ENCODE data around the gene ARRDC2.
A peak's percentile ranks its signal among the peaks of the same experiment; 100 is the strongest.

Gene ARRDC2

DNA sequence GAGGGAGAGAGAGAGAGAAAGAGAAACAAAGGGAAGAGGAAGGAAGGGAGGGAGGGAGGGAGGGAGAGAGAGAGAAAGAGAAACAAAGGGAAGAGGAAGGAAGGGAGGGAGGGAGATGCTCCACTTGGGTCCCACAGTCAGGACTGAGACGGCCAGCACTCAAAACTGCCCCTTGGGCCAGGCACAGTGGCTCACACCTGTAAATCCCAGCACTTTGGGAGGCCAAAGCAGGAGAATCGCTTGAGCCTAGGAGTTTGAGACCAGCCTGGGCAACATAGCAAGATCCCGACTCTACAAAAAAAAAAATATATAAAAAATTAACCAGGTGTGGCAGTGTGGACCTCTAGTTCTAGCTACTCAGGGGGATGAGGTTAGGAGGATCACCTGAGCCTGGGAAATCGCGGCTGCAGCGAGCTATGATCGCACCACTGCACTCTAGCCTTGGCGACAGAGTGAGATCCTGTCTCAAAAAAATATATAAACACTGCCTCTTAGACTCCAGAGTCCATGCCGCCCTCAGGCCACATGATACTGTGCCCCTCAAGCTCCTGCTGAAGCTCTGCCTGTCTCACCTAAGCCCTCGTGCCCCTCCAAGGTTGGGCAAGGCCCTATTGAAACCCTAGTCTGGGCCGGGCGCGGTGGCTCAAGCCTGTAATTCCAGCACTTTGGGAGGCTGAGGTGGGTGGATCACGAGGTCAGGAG is 8.4 kb downstream of the ARRDC2 start:
- no peak for DNase-seq (ENCODE audit: extremely low spot score)
- ChIA-PET CTCF (interaction anchor here (0.5 kb wide), 1 partner anchor 1002 kb away, joined by 5 read pairs; no protein-coding TSS in a partner anchor), POLR2A (no interaction called here)
- TF ChIP-seq TARDBP (IDR thresholded peaks at IDR 0.05) (no peak), CTBP1 (IDR thresholded peaks at IDR 0.05; ENCODE audit: borderline replicate concordance) (no peak), ARNT (IDR thresholded peaks at IDR 0.05) (no peak), ZNF384 (IDR thresholded peaks at IDR 0.05) (no peak), NFRKB (IDR thresholded peaks at IDR 0.05) (no peak), SUZ12 (IDR thresholded peaks at IDR 0.05) (no peak), L3MBTL2 (conservative IDR thresholded peaks at IDR 0.05) (no peak), BHLHE40 (IDR thresholded peaks at IDR 0.05; ENCODE audit: borderline replicate concordance) (no peak), FOXA1 (IDR thresholded peaks at IDR 0.05) (no peak), SP1 (IDR thresholded peaks at IDR 0.05) (no peak)

DNA sequence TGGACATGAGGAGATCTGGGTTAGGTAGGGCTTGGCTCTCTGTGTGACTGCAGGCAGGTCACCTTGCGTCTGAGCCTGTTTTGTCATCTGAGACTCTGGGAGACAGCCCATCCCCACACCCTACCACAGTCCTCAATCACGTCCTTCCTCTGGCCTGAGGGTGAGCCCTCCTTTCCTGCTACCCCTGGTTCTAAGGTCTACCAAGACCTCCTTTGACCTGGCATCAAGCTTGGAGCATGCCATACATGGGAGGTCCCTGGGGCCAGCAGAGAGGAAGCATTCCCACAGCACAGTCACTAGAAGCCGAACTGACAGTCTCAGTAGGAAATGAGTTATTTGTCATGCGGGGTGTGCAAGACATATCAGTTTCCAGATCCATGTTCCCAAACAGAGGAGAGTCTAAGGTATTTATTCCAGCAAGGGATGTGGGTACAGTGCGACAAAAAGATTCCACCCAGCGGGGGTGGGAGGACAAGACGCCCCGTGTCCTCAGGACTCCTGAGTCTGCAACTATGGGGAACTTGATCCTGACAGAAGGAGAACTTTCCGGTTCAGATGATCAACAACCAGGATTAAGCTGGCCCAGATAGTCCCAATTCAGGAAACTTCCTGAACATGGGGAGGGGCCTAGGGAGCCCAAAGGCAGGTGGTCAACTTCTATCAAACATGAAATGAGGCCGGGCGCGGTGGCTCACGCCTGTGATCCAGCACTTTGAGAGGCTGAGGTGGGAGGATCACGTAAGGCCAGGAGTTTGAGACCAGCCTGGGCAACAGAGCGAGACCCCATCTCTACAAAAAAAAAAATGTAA is 9.5 kb downstream of the ARRDC2 start:
- CTCF ChIA-PET: no interaction called here
- DNase-seq (ENCODE audit: extremely low spot score): no peak

DNA sequence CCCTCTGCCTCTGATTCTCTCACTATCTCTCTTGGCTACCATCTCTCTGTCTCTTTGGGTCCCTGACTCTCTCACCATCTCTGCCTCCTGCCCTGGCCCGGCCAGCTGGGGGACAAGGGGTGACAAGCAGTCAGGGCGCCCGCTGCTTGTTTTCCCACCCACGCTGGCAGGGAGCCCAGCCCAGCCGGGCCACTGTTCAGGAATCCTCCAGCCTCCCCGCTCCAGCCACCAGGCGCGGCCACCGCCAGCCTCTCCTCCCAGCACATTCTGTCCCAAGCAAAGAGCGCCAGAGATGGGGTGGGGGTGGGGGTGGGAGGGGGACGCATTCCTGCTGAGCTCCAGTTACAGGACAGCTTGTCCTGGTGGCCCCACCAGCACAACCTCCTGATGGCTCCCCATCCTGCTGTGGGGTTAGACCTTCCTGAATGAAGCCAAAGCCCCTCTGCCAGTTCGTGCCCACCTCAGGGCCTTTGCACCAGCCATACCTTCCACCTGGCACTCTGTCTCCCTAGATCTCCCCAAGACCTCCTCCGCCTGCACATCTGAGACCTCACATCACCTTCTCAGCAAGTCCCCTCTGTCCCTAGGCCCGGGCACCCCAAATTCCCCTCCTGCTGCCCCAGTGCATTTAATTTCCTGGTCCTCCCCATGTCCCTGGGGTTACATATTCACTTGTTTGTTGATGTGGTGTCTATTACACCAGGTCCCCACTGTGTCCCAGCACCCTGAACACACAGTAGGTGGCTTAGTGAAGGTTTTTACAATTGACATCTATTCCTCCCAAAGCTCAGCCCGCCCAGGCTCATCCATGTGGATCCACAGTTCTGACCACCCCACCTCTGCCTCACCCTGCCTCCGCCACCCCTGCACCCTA is 12.5 kb downstream of the ARRDC2 start:
- ChIA-PET POLR2A (interaction anchor here (2.1 kb wide), 1 partner anchor 7 kb away, joined by 7 read pairs; no protein-coding TSS in a partner anchor), CTCF (no interaction called here)
- TF ChIP-seq ARNT (IDR thresholded peaks at IDR 0.05) (no peak), FOXM1 (IDR thresholded peaks at IDR 0.05; ENCODE audit: borderline replicate concordance) (no peak), NFRKB (IDR thresholded peaks at IDR 0.05) (no peak), FOXK2 (IDR thresholded peaks at IDR 0.05) (no peak), ZNF384 (IDR thresholded peaks at IDR 0.05) (no peak), CTBP1 (IDR thresholded peaks at IDR 0.05; ENCODE audit: borderline replicate concordance) (no peak), TARDBP (IDR thresholded peaks at IDR 0.05) (no peak), L3MBTL2 (conservative IDR thresholded peaks at IDR 0.05) (no peak), BHLHE40 (IDR thresholded peaks at IDR 0.05; ENCODE audit: borderline replicate concordance) (no peak), ELF4 (IDR thresholded peaks at IDR 0.05) (no peak), LEF1 (IDR thresholded peaks at IDR 0.05; ENCODE audit: borderline replicate concordance) (no peak), FOXA1 (IDR thresholded peaks at IDR 0.05) (no peak), HDGF (IDR thresholded peaks at IDR 0.05; ENCODE audit: borderline replicate concordance) (no peak), SP1 (IDR thresholded peaks at IDR 0.05) (no peak), SUZ12 (IDR thresholded peaks at IDR 0.05) (no peak)
- TF ChIP-seq, protein P1, sequence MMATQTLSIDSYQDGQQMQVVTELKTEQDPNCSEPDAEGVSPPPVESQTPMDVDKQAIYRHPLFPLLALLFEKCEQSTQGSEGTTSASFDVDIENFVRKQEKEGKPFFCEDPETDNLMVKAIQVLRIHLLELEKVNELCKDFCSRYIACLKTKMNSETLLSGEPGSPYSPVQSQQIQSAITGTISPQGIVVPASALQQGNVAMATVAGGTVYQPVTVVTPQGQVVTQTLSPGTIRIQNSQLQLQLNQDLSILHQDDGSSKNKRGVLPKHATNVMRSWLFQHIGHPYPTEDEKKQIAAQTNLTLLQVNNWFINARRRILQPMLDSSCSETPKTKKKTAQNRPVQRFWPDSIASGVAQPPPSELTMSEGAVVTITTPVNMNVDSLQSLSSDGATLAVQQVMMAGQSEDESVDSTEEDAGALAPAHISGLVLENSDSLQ (IDR thresholded peaks at IDR 0.05): no peak
- DNase-seq (ENCODE audit: extremely low spot score): no peak

More for the DNA sequence above, 9.5 kb downstream of the ARRDC2 start:
- POLR2A ChIA-PET: interaction anchor here (1.3 kb wide), 1 partner anchor 9 kb away, joined by 3 read pairs; the partner anchor contains the start of gene ARRDC2
- TF ChIP-seq, protein P1 (IDR thresholded peaks at IDR 0.05): peak; percentile 53
- TF ChIP-seq FOXA1 (IDR thresholded peaks at IDR 0.05): no peak

DNA sequence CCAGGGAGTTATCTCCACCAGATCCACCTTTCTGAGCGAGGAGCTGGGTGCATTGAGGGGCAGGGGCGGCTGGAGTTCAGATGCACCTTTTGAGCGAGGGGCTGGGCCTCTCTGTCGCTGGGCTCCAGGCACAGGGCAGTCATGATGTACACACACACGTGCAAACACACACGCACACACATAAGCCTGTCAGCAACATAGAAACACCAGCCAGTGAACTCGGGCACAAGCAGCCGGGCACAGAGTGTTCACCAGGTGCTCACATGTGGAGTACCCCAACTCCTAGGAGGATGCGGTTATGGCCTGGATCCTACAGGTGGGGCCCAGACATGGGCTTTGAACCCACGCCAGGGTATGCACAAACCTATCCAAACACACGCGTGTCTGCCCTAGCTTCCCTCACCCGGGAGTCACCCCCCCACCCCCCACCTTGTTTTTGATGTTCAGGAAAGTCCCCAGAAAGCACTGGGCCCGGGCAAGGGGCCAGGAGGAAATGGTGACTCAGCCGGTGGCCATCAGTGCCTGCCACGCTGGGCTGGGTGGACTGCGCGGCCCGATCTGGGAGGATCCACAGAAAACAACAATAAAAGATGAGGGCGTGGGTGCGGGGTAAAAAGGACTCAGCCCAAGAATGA is 13.3 kb downstream of the ARRDC2 start:
- POLR2A ChIA-PET: interaction anchor here (2.1 to 2.2 kb wide), 2 partner anchors 8 to 10 kb away, joined by 6 to 7 read pairs; no protein-coding TSS in a partner anchor
- no peak for DNase-seq (ENCODE audit: extremely low spot score)
- CTCF ChIA-PET: no interaction called here
- TF ChIP-seq ARNT (IDR thresholded peaks at IDR 0.05): no peak
- TF ChIP-seq CTBP1 (IDR thresholded peaks at IDR 0.05; ENCODE audit: borderline replicate concordance): no peak
- no peak for TF ChIP-seq TARDBP (IDR thresholded peaks at IDR 0.05)
- no peak for TF ChIP-seq FOXK2 (IDR thresholded peaks at IDR 0.05)
- TF ChIP-seq ZNF384 (IDR thresholded peaks at IDR 0.05): no peak
- no peak for TF ChIP-seq BHLHE40 (IDR thresholded peaks at IDR 0.05; ENCODE audit: borderline replicate concordance)
- TF ChIP-seq FOXA1 (IDR thresholded peaks at IDR 0.05): no peak
- TF ChIP-seq, protein P1 (IDR thresholded peaks at IDR 0.05): no peak
- TF ChIP-seq SP1 (IDR thresholded peaks at IDR 0.05): no peak
- no peak for TF ChIP-seq FOXM1 (IDR thresholded peaks at IDR 0.05; ENCODE audit: borderline replicate concordance)
- no peak for TF ChIP-seq L3MBTL2 (conservative IDR thresholded peaks at IDR 0.05)
- no peak for TF ChIP-seq LEF1 (IDR thresholded peaks at IDR 0.05; ENCODE audit: borderline replicate concordance)

All from HEK293T (cell line).